Measurements from ENCODE around the gene COL8A2.

The COL8A2 gene

DNA sequence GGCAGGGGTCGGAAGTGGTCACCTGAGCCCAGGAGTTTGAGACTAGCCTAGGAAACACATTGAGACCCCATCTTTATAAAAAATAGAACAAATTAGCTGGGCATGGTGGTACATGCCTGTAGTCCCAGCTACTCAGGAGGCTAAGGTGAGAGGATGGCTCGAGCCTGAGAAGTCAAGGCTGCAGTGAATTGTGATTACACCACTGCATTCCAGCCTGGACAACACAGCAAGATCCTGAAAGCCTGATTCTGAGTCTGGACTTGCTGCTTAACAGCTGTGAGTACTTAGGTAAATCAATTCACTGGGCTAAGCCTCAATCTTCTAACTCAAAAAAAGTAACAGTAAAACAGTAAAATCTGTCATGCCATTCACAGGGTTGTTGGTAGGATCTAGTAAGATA, 19.4 kb upstream of the COL8A2 start:
- in situ Hi-C loops (cut with HindIII; ENCODE audit: low pct_ligation_motif_present, low pct_unique_long_range_greater_than_20kb, low sequenced_read_pairs) = loop anchor here (25.0 kb wide), 1 partner anchor 143 kb away; no protein-coding TSS in a partner anchor
- DNase-seq = no peak

DNA sequence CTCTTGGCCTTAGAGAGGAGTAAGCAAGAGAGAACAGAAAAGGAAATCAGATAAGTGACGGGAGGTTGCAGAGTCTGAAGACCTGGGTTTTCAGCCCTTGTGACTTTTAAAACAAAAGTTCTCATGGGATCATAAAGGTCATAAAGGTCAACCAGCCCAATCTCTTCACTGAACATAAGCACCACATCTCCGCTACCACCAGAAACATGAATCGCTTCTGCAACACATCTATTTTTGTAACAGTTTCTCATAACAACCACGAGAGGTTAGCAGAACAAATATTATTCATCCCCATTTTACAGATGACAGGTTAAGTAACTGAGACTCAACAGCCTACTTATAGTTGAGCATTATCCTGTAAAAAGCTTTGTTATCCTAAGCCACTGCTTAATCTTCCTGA, 18.4 kb upstream of the COL8A2 start:
- no peak for DNase-seq
- in situ Hi-C loops (cut with HindIII; ENCODE audit: low pct_ligation_motif_present, low pct_unique_long_range_greater_than_20kb, low sequenced_read_pairs) = loop anchor here (25.0 kb wide), 1 partner anchor 144 kb away; no protein-coding TSS in a partner anchor

DNA sequence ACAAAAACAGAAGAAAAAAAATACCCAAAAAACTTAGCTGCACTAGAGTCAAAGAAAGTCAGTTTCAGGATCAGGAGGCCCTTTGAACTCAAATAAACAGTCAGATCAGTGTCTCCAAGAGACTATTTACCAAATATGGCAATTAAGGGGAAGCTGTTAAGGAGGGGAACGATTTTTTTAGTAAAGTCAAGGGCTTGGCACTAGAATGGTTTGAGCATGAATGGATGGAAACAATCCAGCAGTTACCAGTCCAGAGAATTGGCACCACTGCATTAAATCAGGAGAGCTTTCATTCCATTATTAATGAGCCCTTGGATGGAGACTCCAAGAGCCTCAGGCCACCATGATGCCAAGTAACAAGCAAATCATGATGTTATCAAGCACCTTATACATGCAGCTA, 17.1 kb upstream of the COL8A2 start:
- in situ Hi-C loops (cut with HindIII; ENCODE audit: low pct_ligation_motif_present, low pct_unique_long_range_greater_than_20kb, low sequenced_read_pairs) = loop anchor here (25.0 kb wide), 1 partner anchor 145 kb away; no protein-coding TSS in a partner anchor
- DNase-seq = no peak

DNA sequence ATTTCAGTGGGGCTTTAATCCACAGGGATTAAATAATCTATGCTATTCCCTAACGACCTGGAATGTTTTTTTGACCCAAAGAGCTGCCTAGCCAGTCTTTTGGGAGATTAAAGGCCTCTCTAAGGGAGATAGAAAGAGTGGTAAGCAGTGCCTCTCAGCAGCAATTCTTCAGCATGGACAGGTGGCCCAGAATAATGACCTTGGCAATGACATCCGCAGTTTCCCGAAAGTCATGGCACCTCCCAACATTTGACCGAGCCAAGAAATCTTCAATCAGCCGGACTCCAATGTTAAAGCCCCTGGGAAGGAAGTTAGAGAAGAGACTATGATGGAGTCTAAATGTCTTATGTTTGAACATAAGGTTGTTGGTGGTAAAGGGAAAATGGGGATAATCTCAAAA, 14.5 kb upstream of the COL8A2 start:
- DNase-seq = no peak
- in situ Hi-C loops (cut with HindIII; ENCODE audit: low pct_ligation_motif_present, low pct_unique_long_range_greater_than_20kb, low sequenced_read_pairs) = loop anchor here (25.0 kb wide), 1 partner anchor 148 kb away; no protein-coding TSS in a partner anchor

DNA sequence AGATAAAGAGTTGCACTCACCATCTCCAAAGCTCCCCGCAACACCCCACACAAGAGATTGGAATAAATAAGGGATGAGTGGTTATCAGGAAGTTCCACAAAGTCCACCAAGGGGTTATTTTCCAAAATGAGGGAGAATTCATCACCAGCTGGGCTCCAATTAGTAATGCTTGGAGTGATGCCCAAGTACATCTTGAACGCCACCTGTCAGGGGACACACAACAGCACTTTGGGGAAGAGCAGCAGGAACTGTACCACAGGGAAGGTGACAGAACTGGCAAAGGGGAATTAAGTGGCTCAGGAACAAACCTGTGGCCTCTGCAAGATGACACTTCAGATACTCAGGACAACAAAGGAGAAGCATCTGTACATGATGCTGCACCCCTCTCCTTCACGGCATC, 12.8 kb upstream of the COL8A2 start:
- in situ Hi-C loops (cut with HindIII; ENCODE audit: low pct_ligation_motif_present, low pct_unique_long_range_greater_than_20kb, low sequenced_read_pairs) = loop anchor here (25.0 kb wide), 1 partner anchor 150 kb away; no protein-coding TSS in a partner anchor
- DNase-seq = no peak

DNA sequence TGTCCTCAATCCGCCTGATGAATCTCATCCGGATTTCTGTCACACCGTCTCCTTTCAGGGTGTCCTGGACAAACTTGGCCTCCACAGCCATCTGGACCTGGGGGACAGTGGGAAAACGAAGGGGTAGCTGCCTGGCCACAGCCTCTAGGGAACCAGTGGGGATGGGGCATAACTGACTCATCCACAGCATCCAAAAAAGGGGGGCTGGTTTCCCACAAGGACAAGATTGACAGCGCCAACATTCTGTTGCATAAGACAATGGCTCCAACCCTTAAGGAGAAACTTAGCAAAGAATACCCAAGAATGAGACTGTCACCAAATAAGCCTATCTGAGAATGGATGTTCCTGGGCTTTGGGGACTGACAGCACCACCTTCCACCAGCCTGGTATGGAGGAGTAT, 12.2 kb upstream of the COL8A2 start:
- DNase-seq = no peak
- in situ Hi-C loops (cut with HindIII; ENCODE audit: low pct_ligation_motif_present, low pct_unique_long_range_greater_than_20kb, low sequenced_read_pairs) = loop anchor here (25.0 kb wide), 1 partner anchor 150 kb away; no protein-coding TSS in a partner anchor

DNA sequence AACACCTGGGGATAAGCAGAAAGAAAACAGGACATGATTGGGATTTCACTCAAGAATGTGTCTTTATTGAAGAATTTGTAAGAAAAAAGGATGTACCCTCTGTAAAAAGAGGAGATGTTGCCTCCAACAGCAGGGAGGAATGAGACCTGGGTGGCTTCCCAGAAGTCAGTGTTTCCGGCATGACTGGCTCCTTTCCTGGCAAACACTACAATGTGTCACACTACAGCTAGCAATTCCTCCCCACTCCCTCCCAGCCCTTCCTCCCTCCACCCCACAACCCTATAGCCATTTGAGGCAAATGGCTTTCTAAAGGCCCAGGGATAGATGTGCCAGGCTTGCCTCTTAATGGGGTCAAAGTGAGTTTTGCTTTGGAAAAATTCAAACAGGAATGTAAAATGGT, 11.5 kb upstream of the COL8A2 start:
- DNase-seq = no peak
- in situ Hi-C loops (cut with HindIII; ENCODE audit: low pct_ligation_motif_present, low pct_unique_long_range_greater_than_20kb, low sequenced_read_pairs) = loop anchor here (25.0 kb wide), 1 partner anchor 151 kb away; no protein-coding TSS in a partner anchor

DNA sequence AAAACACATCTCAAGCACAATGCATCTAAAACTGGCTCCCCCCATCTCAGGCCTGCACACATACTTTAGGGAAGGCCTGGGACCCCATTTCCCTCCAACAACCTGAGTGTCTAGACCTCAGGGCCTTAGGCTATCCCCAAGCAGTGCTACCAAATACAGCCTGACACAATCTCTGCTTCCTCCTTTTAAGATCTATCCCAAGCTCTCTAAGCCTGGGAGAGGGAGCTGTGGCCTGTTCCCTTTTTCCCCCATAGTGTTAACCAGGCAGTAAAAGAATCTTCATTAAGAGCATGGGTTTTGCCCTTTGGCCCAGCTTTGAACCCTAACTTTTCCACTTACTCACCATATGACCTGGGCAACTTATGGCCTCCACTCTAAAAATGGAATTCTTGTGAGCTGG, 10.8 kb upstream of the COL8A2 start:
- no peak for DNase-seq
- in situ Hi-C loops (cut with HindIII; ENCODE audit: low pct_ligation_motif_present, low pct_unique_long_range_greater_than_20kb, low sequenced_read_pairs) = loop anchor here (25.0 kb wide), 1 partner anchor 152 kb away; no protein-coding TSS in a partner anchor

DNA sequence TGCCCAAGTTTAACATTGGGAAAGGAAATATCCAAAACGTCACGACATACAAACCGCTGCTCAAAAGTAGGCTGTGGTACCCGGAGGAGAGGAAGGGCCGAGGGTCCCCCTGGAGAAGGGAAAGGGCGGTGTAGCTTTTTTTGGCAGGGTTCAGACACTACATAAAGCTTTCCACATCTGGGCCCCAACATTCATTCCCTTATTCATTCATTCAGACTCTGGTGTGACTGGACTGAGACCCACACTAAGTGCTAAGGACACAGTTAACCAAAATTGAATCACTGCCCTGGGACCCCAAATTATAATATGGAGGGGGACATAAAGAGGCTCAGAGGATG, 10.3 kb upstream of the COL8A2 start:
- in situ Hi-C loops (cut with HindIII; ENCODE audit: low pct_ligation_motif_present, low pct_unique_long_range_greater_than_20kb, low sequenced_read_pairs) = loop anchor here (25.0 kb wide), 1 partner anchor 152 kb away; no protein-coding TSS in a partner anchor

DNA sequence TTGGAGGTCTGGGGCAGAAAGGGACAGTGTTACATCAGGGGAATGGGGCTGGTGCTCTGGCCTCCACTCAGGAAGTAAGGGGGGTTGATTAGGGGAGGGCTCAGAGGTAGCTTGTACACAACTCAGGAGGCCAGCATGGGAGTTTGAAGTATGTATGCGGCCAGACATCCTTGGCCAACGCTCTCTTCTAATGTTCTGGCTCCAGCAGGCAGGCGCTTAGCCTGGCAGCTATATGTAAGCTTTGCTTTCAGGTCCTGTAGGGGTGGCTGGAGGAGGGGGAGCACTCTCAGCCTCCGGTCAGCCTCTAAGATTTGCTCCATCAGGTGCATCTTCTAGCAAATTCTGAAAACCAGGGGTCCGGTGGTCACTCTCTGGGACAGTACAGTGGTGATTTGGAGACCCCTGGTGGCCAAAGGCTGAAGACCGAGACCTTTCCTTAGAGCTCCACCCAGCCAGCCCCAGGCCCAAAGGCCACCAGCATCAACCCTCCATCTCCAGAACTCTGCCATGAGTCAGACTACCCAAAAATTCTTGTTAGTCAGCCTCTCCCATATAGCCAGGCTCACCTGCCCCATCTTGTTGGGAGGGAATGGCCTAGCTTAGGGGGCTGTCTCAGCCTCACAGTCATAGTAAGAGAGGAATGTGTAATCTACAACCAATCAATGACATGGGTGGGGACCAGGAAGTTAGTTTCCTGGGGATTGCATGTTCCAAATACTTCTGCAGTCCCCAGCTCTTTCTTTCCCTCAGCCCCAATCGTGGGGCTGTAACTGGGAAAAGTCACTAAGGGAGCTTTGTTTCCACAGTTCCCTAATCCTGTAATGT, 9.7 kb upstream of the COL8A2 start:
- peak; percentile 53 for DNase-seq
- in situ Hi-C loops (cut with HindIII; ENCODE audit: low pct_ligation_motif_present, low pct_unique_long_range_greater_than_20kb, low sequenced_read_pairs) = loop anchor here (25.0 kb wide), 1 partner anchor 153 kb away; no protein-coding TSS in a partner anchor

More for the DNA sequence above, 10.3 kb upstream of the COL8A2 start:
- DNase-seq = no peak

DNA sequence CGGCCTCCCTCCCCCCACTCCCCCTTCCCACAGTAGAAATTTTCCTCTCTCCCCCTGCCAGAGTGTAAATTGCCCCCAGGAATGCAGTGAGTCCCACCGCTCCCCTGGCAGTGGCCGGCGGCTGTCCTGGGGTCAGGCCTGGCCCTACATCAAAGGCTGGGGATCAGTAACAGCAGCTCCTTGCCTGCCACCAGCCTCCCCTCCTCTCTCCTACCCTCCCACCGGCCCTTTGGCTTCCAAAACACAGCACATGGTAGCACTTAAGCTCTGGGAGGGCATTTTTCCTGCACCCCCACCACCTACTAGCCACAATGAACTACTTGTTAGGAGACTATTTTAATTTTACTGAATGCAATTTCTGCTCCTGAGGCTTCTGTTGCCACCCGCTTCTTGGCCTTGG, 9.0 kb upstream of the COL8A2 start:
- no peak for DNase-seq
- in situ Hi-C loops (cut with HindIII; ENCODE audit: low pct_ligation_motif_present, low pct_unique_long_range_greater_than_20kb, low sequenced_read_pairs) = loop anchor here (25.0 kb wide), 1 partner anchor 153 kb away; no protein-coding TSS in a partner anchor

DNA sequence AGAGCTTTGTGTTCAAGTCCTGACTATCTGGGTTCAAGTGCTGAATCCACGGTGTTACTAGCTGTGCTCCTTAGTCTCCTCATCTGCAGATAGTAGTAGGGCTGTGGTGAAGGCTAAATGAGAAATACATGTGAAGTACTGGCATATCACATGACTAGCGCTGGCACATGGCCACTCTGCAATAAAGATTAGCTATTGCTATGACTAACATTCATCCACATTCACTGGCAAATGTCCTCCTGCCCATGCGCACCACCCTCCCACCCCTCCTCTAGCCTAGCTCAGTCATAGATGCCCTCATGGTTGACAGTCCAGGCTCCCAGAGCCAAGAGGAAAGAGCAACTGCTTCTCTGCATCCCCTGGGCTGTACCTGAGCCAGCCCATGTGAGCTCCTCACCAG, 8.5 kb upstream of the COL8A2 start:
- in situ Hi-C loops (cut with HindIII; ENCODE audit: low pct_ligation_motif_present, low pct_unique_long_range_greater_than_20kb, low sequenced_read_pairs) = loop anchor here (25.0 kb wide), 1 partner anchor 154 kb away; no protein-coding TSS in a partner anchor
- DNase-seq = peak; percentile 92

DNA sequence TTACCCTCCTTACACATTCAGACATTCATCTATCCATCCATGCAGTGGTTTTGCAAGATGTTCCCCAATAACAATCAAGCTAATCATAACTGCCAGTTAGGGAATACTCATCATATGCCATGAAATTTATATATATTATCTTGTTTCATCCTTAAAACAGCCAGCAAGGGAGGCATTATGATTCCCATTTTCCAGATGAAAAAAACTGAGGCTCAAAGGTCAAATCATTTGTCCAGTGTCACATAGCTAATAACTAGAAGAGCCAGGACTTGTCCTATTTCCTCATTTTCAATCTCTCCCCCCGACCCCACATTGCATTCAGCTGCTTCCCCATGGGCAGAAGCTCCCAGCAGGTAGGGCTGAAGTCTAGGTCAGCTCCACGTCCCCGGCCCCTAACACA, 7.0 kb upstream of the COL8A2 start:
- no peak for DNase-seq
- in situ Hi-C loops (cut with HindIII; ENCODE audit: low pct_ligation_motif_present, low pct_unique_long_range_greater_than_20kb, low sequenced_read_pairs) = loop anchor here (25.0 kb wide), 1 partner anchor 155 kb away; no protein-coding TSS in a partner anchor

DNA sequence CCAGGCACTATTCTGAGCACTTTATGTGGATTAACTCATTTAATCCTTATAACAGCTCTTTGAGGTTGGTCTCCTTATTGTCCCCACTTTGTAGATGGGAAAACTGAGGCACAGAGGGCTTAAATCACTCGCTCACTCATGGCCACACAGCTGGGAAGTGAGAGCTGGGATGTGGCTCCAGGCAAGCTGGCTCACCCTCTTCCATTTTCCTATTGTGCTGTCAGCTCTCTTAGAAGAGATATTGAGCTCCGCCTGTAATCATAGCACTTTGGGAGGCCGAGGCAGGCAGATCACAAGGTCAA, 3.8 kb upstream of the COL8A2 start:
- DNase-seq = no peak
- in situ Hi-C loops (cut with HindIII; ENCODE audit: low pct_ligation_motif_present, low pct_unique_long_range_greater_than_20kb, low sequenced_read_pairs) = loop anchor here (25.0 kb wide), 1 partner anchor 158 kb away; no protein-coding TSS in a partner anchor

DNA sequence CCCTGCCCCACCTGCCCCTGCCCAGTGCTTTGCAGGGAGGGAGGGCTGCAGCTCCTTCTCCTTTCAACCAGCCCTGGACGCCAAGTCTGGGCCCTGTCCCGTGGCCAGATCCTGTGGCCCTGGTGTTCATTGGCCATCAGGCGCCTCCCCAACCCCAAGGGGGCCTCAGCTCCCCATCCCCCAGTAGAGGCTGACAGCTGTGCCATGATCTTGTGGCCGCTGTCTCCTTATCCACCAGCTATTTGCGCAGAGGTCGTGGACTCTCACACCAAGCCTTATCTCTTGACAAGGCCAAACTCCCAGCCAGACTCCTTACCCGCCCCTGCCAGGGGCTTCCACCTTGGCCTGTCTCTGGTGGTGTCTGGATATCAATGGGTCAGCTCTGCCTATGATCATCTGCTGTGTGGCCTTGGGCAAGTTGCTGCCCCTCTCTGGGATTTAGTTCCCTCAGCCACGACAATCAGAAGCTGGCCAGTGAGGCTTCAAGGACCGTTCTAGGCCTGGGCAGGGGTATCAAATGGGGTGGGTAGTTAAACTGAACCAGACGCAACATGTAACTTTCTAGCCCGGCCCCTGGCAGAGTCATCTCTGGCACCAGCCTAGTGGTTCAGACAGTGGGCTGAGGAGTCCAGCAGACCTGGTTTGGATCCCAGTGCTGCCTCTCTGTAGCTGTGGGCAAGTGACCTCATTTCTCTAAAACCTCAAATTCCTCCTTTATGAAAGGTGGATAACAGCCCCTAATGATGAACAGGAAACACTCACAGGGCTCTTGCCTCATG, 3.3 kb upstream of the COL8A2 start:
- DNase-seq = no peak
- in situ Hi-C loops (cut with HindIII; ENCODE audit: low pct_ligation_motif_present, low pct_unique_long_range_greater_than_20kb, low sequenced_read_pairs) = loop anchor here (25.0 kb wide), 1 partner anchor 159 kb away; no protein-coding TSS in a partner anchor

DNA sequence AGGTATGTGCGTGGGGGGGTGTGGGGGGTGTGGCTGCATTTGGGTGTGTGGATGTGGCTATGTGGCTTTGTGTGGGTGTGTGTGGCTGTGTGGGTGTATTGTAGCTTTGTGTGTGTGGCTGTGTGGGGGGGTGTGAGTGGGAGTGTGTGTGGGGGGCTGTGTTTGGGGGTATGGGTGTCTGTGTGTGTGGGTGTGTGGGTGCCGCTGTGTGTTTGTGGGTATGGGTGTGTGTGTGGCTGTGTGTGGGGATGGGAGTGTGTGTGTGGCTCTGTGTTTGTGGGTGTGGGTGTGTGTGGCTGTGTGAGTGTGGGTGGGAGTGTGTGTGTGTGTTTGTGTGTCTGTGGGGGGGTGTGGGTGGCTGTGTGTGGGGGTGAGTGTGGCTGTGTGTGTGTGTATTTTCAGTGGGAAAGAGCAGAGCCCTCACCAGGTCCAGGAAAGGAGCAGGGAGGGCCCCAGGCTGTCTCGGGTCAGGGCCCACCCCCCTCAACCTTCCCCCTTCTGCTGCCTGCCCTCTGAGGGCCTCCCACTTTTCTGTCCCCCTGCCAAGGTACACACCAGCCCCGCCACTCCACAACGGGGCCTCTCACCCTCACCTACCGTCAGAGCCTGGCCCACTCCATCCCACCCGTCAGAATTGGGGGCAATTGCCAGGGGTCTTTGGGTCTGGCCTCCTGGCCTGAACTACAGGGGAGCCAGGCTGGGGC, 1.9 kb upstream of the COL8A2 start:
- no peak for DNase-seq
- in situ Hi-C loops (cut with HindIII; ENCODE audit: low pct_ligation_motif_present, low pct_unique_long_range_greater_than_20kb, low sequenced_read_pairs) = loop anchor here (25.0 kb wide), 1 partner anchor 160 kb away; no protein-coding TSS in a partner anchor

DNA sequence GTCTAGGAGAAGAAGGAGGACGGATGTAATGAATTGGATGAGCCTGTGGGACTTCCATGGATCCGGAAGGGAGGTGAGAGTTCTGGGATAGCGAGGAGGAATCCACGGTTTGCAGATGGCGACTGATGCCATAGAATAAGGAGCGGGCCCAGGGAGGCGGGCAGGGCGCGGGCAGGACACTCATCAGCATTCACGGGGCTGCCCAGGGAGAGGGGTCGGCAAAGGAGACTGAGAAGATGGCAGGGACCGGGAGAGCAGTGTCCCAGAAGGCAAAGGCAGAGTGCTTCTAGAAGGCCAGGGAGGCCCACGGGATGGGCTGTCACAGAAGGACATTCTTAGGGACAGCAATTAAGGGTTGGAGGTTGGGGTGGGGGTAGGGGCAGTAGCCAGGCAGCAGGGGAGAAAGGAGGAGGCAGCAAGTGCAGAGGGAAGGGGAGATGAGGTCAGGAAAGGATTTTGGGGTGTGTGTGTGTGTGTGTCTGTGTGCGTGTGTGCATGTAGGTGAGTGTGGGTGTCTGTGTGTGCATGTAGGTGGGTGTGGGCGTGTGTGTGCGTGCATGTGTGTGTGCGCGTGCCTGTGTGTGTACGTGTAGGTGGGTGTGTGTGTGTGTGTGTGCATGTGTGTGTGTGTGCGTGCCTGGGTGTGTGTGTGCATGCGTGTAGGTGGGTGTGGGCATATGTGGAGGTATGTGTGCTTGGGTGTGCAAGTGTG, 1.1 kb upstream of the COL8A2 start:
- in situ Hi-C loops (cut with HindIII; ENCODE audit: low pct_ligation_motif_present, low pct_unique_long_range_greater_than_20kb, low sequenced_read_pairs) = loop anchor here (25.0 kb wide), 1 partner anchor 161 kb away; no protein-coding TSS in a partner anchor
- no peak for DNase-seq

Measured in ACHN (cell line).